ENCODE results near the gene FOXA2. TPM values are rescaled to one million over a fixed set of nuclear protein-coding genes. Genes with fewer than 3 reads are reported as not detected.

Gene FOXA2
- total RNA-seq, 1 experiment from 2014 or later = 43.6 TPM

DNA sequence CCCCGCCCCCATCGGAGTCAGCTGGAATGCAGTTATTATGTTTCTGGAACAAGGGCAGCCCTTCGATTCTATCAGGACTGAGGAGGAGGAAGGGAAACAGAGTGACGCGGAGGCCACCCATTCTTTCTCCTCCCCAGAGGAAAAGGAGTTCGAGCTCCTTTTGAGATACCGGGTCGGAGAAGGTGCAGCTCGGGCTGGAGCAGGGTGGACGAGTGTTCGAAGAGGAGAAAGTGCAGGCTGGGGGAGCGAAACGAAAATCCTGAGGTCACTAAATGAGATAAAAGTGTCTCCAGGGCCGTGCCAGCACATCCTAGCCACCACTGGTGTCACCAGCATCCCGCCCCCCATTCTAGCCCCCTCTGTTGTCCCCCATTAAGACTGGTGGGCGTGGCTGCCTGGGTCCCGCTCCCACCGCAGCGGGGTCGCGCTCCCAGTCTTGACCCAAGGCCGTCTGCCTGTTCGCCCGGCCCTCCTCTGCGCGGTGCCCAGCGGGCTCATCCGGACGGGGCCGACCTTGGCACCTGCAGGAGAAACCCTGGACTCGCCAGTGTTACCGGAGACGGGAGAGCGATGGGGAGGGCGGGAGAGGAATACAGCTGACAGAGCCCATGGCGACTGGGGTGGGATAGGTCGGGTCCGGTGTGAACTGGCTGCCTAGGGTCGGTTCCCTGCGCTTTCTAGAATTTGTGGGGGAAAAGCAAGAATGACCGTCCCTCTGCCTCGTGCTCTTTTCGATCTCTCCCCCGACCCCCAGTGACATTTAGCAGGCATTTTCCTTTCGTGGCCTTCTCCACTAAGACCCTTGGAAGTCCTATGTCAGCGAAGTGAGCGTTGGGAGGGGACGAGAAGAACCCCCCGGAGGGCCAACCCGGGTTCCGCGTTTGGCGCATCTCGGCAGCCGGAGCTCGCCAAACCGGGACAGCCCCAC lies 16.2 kb downstream of the FOXA2 start:
- no peaks in the 10 kb centered on the region for H3K9me3 ChIP-seq
- H3K4me3 ChIP-seq (ENCODE audit: low read depth, low read length) = no peak overlapping the region
- H3K27ac Mint-ChIP-seq (ENCODE audit: unreplicated experiment) = no peak overlapping the region
- TF ChIP-seq, protein P1, sequence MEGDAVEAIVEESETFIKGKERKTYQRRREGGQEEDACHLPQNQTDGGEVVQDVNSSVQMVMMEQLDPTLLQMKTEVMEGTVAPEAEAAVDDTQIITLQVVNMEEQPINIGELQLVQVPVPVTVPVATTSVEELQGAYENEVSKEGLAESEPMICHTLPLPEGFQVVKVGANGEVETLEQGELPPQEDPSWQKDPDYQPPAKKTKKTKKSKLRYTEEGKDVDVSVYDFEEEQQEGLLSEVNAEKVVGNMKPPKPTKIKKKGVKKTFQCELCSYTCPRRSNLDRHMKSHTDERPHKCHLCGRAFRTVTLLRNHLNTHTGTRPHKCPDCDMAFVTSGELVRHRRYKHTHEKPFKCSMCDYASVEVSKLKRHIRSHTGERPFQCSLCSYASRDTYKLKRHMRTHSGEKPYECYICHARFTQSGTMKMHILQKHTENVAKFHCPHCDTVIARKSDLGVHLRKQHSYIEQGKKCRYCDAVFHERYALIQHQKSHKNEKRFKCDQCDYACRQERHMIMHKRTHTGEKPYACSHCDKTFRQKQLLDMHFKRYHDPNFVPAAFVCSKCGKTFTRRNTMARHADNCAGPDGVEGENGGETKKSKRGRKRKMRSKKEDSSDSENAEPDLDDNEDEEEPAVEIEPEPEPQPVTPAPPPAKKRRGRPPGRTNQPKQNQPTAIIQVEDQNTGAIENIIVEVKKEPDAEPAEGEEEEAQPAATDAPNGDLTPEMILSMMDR (IDR thresholded peaks at IDR 0.05; ENCODE audit: insufficient read depth in 1 of 2, low read depth in 1 of 2, low read length in 1 of 2, severe bottlenecking in 1 of 2, unreplicated experiment in 1 of 2) = no peak
- no TSS peak for BruUV-seq (replicated peaks)
- ChIA-PET CTCF (interaction anchor here (0.5 kb wide), 1 partner anchor 47 kb away, joined by 6 read pairs; no protein-coding TSS in a partner anchor), POLR2A (no interaction called here)
- peaks cover 35% of the 10 kb centered on the region for H3K4me1 Mint-ChIP-seq (ENCODE audit: low read depth, unreplicated experiment)
- peaks cover 37% of the 10 kb centered on the region for H3K4me1 ChIP-seq
- no peaks in the 10 kb centered on the region for H3K27me3 Mint-ChIP-seq (ENCODE audit: insufficient read depth, unreplicated experiment)
- H3K36me3 ChIP-seq (ENCODE audit: control insufficient read depth, insufficient read depth, low read length) = no peaks in the 10 kb centered on the region
- no peaks in the 10 kb centered on the region for H3K9me3 Mint-ChIP-seq (ENCODE audit: unreplicated experiment)
- H3K4me3 Mint-ChIP-seq (ENCODE audit: unreplicated experiment) = no peak overlapping the region
- H3K36me3 Mint-ChIP-seq (ENCODE audit: insufficient read depth, unreplicated experiment) = no peaks in the 10 kb centered on the region
- no peak for DNase-seq
- intact Hi-C loops (cut with micrococcal nuclease; ENCODE audit: unreplicated experiment) = no loop called here
- no peaks in the 10 kb centered on the region for H3K27me3 ChIP-seq (replicated peaks; ENCODE audit: control insufficient read depth, insufficient read depth, low read length)

DNA sequence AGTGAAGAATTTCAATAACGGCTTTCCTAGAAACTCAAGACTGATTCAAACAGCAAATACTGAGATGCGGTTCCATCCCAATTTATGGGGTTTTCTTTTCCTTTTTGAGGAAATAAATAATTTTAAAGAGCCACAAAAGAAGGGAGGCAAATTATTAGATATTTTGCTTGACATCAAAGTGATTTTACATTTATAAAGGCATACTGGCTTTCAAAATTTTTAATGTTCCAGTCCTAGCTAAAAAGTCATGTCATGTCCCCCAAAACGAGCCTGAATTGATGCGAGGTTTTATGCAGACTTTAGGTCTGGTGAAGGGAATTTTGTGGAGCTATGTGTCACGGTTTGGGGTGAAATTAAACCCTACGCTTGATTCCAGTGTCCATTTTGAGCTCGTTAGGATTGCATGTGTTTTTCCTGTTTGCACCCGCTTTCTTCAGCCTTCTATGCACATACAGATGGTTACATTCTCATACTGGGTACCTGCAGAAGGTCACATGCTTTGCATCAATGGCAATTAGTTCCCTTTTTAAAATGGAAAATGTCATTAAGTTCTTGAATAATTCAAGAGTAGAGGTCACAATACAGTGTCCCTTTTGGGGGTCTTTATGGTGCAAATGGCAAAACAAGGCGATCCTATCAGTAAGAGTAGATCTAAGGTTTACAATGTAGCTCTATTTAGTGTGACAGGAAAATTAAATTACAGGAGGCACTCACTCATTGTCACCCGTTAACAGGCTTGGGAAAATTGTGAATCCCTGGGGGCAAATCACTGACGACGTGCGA lies 17.3 kb downstream of the FOXA2 start:
- Histone ChIP-seq H3K27me3 (replicated peaks; ENCODE audit: control insufficient read depth, insufficient read depth, low read length) (no peaks in the 10 kb centered on the region), H3K4me1 (peaks cover 28% of the 10 kb centered on the region), H3K36me3 (ENCODE audit: control insufficient read depth, insufficient read depth, low read length) (no peaks in the 10 kb centered on the region), H3K4me3 (ENCODE audit: low read depth, low read length) (no peak overlapping the region), H3K9me3 (no peaks in the 10 kb centered on the region)
- Mint-ChIP-seq H3K4me1 (ENCODE audit: low read depth, unreplicated experiment) (peaks cover 29% of the 10 kb centered on the region), H3K27me3 (ENCODE audit: insufficient read depth, unreplicated experiment) (no peaks in the 10 kb centered on the region), H3K4me3 (ENCODE audit: unreplicated experiment) (no peak overlapping the region), H3K9me3 (ENCODE audit: unreplicated experiment) (no peaks in the 10 kb centered on the region), H3K36me3 (ENCODE audit: insufficient read depth, unreplicated experiment) (no peaks in the 10 kb centered on the region), H3K27ac (ENCODE audit: unreplicated experiment) (no peak overlapping the region)
- DNase-seq = no peak
- ChIA-PET CTCF (no interaction called here), POLR2A (no interaction called here)
- no TSS peak for BruUV-seq (replicated peaks)
- TF ChIP-seq, protein P1 (IDR thresholded peaks at IDR 0.05; ENCODE audit: insufficient read depth in 1 of 2, low read depth in 1 of 2, low read length in 1 of 2, severe bottlenecking in 1 of 2, unreplicated experiment in 1 of 2) = no peak
- intact Hi-C loops (cut with micrococcal nuclease; ENCODE audit: unreplicated experiment) = no loop called here

Data from Caco-2 (cell line).